Neuronal stem cell (in vitro differentiated cells): Measurements from ENCODE around the gene LRP1.

ENCODE experiments used
- DNase-seq: peaks from one replicate; pipeline ENCODE4 v3.0.0-alpha.2; 2013; ENCODE audit warnings: low spot score
- H2AFZ ChIP-seq: one replicate; pipeline ENCODE4 v1.6.1; 2013; ENCODE audit warnings: mild to moderate bottlenecking, low read length, inconsistent platforms
- H2AK5ac ChIP-seq: 2 replicates; pipeline ENCODE4 v1.6.1; 2013; ENCODE audit warnings: low read depth, mild to moderate bottlenecking, inconsistent platforms, low read length, moderate library complexity, mixed read lengths
- H2BK120ac ChIP-seq: 2 replicates; pipeline ENCODE4 v1.6.1; 2013; ENCODE audit warnings: low read depth, mild to moderate bottlenecking, inconsistent platforms, low read length, moderate library complexity, mixed read lengths
- H2BK12ac ChIP-seq: one replicate; pipeline ENCODE4 v1.6.1; 2013; ENCODE audit warnings: low read length, inconsistent platforms
- H2BK15ac ChIP-seq: 2 replicates; pipeline ENCODE4 v1.6.1; 2013; ENCODE audit warnings: mild to moderate bottlenecking, low read length, inconsistent platforms, mixed read lengths
- H2BK5ac ChIP-seq: one replicate; pipeline ENCODE4 v1.6.1; 2013; ENCODE audit warnings: inconsistent platforms, mild to moderate bottlenecking, low read length, moderate library complexity
- H3K14ac ChIP-seq: one replicate; pipeline ENCODE4 v1.6.1; 2013; ENCODE audit warnings: low read length, inconsistent platforms
- H3K18ac ChIP-seq: 2 replicates; pipeline ENCODE4 v1.6.1; 2013; ENCODE audit warnings: low read length, inconsistent platforms
- H3K23ac ChIP-seq: 2 replicates; pipeline ENCODE4 v1.6.1; 2013; ENCODE audit warnings: low read depth, mild to moderate bottlenecking, mixed read lengths, low read length, inconsistent platforms; ENCODE audit not compliant: poor library complexity
- H3K27ac ChIP-seq: replicated peaks from 3 replicates; pipeline ENCODE4 v1.5.1; 2013; ENCODE audit warnings: low read length, inconsistent platforms
- H3K27me3 ChIP-seq, 3 experiments: 2 replicates each; pipeline ENCODE4 v1.6.1; 2013; ENCODE audit warnings: low read length in 3 of 3, mild to moderate bottlenecking in 2 of 3, inconsistent platforms in 1 of 3, low read depth in 1 of 3, mixed read lengths in 1 of 3, moderate library complexity in 1 of 3; ENCODE audit not compliant: control insufficient read depth in 3 of 3, insufficient read depth in 3 of 3
- H3K36me3 ChIP-seq, 2 donors: replicated peaks in 1 of 2; 2 replicates each; pipeline ENCODE4 v1.6.1; 2013; ENCODE audit warnings: low read length in 2 of 2; ENCODE audit not compliant: control insufficient read depth in 2 of 2, insufficient read depth in 2 of 2
- H3K4ac ChIP-seq: 2 replicates; pipeline ENCODE4 v1.6.1; 2013; ENCODE audit warnings: inconsistent platforms, mild to moderate bottlenecking, low read length, moderate library complexity
- H3K4me1 ChIP-seq, 2 donors: 1 replicate in 1 of 2; 2 replicates in 1 of 2; pipeline ENCODE4 v1.6.1; 2013; ENCODE audit warnings: low read length in 2 of 2, low read depth in 1 of 2; ENCODE audit not compliant: control insufficient read depth in 2 of 2, insufficient read depth in 1 of 2
- H3K4me2 ChIP-seq: one replicate; pipeline ENCODE4 v1.6.1; 2013; ENCODE audit warnings: mild to moderate bottlenecking, low read length, inconsistent platforms; ENCODE audit not compliant: insufficient read depth, poor library complexity, severe bottlenecking
- H3K4me3 ChIP-seq, 2 donors: 2 replicates each; pipeline ENCODE4 v1.5.1; 2013; ENCODE audit warnings: low read length in 2 of 2, mild to moderate bottlenecking in 2 of 2, inconsistent platforms in 1 of 2, moderate library complexity in 1 of 2
- H3K79me1 ChIP-seq: one replicate; pipeline ENCODE4 v1.6.1; 2013; ENCODE audit warnings: low read depth, mild to moderate bottlenecking, inconsistent platforms, low read length, moderate library complexity
- H3K9ac ChIP-seq: one replicate; pipeline ENCODE4 v1.6.1; 2013; ENCODE audit warnings: mild to moderate bottlenecking, low read depth, low read length, inconsistent platforms; ENCODE audit not compliant: poor library complexity
- H3K9me3 ChIP-seq, 2 donors: replicated peaks in 1 of 2; 2 replicates each; pipeline versions ENCODE3 to v1.6.1; 2013; ENCODE audit warnings: low read length in 2 of 2, mild to moderate bottlenecking in 2 of 2, inconsistent platforms in 1 of 2, low read depth in 1 of 2, mixed read lengths in 1 of 2, moderate library complexity in 1 of 2; ENCODE audit not compliant: control insufficient read depth in 2 of 2, insufficient read depth in 1 of 2
- H4K8ac ChIP-seq: one replicate; pipeline ENCODE4 v1.6.1; 2013; ENCODE audit warnings: low read depth, mild to moderate bottlenecking, inconsistent platforms, low read length, moderate library complexity
- H4K91ac ChIP-seq: one replicate; pipeline ENCODE4 v1.6.1; 2013; ENCODE audit warnings: low read length, low read depth, mild to moderate bottlenecking, inconsistent platforms; ENCODE audit not compliant: poor library complexity
- WGBS, 2 donors: extraction: QIAGEN DNeasy Blood & Tissue Kit; methylation state at CpG; one replicate each; pipeline ENCODE4 v1.1.7; 2013; ENCODE audit warnings: missing lambda C conversion rate in 2 of 2, mixed read lengths in 1 of 2; ENCODE audit not compliant: insufficient read length in 2 of 2, insufficient replicate concordance in 1 of 2; ENCODE audit errors: extremely low coverage in 2 of 2; 5-methylcytosine and 5-hydroxymethylcytosine counted together

The LRP1 gene

GRCh38 chr12:57128519-57129247 lies 400 bp downstream of the LRP1 start:
- no peak for DNase-seq
- Histone ChIP-seq H3K4me3 (peak overlapping the region; percentile 82 to 92), H2BK15ac (peak overlapping the region; percentile 34), H3K18ac (peak overlapping the region; percentile 96), H3K36me3 (peaks cover 0 to 9% of the 10 kb centered on the region in 2 donors), H3K27ac (no peak overlapping the region), H3K23ac (no peak overlapping the region), H4K91ac (no peak overlapping the region), H3K79me1 (peaks cover 2% of the 10 kb centered on the region), H3K9me3 (peaks cover 0 to 2% of the 10 kb centered on the region in 2 donors), H2BK120ac (peak overlapping the region; percentile 82), H4K8ac (no peak overlapping the region), H3K27me3 (no peaks in the 10 kb centered on the region), H3K4ac (peak overlapping the region; percentile 70), H2AK5ac (peak overlapping the region; percentile 39), H3K4me1 (peaks cover 30 to 46% of the 10 kb centered on the region in 2 donors), H2AFZ (peak overlapping the region; percentile 98), H3K4me2 (peak overlapping the region; percentile 86), H2BK12ac (no peak overlapping the region), H2BK5ac (peak overlapping the region; percentile 95), H3K9ac (peak overlapping the region; percentile 87), H3K14ac (peak overlapping the region; percentile 32)
- WGBS, 2 donors: no CpG with 5 or more reads among the region's 35 CpGs

GRCh38 chr12:57129321-57129842 lies 1.1 kb downstream of the LRP1 start:
- H3K27ac ChIP-seq: no peak overlapping the region
- H3K18ac ChIP-seq: peak overlapping the region; percentile 96
- no CpG with 5 or more reads among the region's 12 CpGs for WGBS, 2 donors
- no peak overlapping the region for H2BK5ac ChIP-seq
- H2BK12ac ChIP-seq: no peak overlapping the region
- no peak overlapping the region for H3K23ac ChIP-seq
- no peak overlapping the region for H4K8ac ChIP-seq
- H3K27me3 ChIP-seq: no peaks in the 10 kb centered on the region
- peak overlapping the region; percentile 82 to 92 for H3K4me3 ChIP-seq
- no peak overlapping the region for H2BK15ac ChIP-seq
- H2AFZ ChIP-seq: no peak overlapping the region
- no peak overlapping the region for H4K91ac ChIP-seq
- peaks cover 0 to 9% of the 10 kb centered on the region in 2 donors for H3K36me3 ChIP-seq
- H2BK120ac ChIP-seq: no peak overlapping the region
- H3K14ac ChIP-seq: no peak overlapping the region
- H3K4ac ChIP-seq: no peak overlapping the region
- peak overlapping the region; percentile 39 for H2AK5ac ChIP-seq
- peaks cover 35 to 53% of the 10 kb centered on the region in 2 donors for H3K4me1 ChIP-seq
- H3K79me1 ChIP-seq: peaks cover 2% of the 10 kb centered on the region
- no peaks in the 10 kb centered on the region for H3K9me3 ChIP-seq
- DNase-seq: no peak
- peak overlapping the region; percentile 47 for H3K9ac ChIP-seq
- peak overlapping the region; percentile 86 for H3K4me2 ChIP-seq

GRCh38 chr12:57129889-57130288 lies 1.6 kb downstream of the LRP1 start:
- H3K9ac ChIP-seq: peak overlapping the region; percentile 47
- H3K4me2 ChIP-seq: peak overlapping the region; percentile 86
- no peak for DNase-seq
- no peak overlapping the region for H2BK12ac ChIP-seq
- no peaks in the 10 kb centered on the region for H3K27me3 ChIP-seq
- no peaks in the 10 kb centered on the region for H3K9me3 ChIP-seq
- H2AFZ ChIP-seq: no peak overlapping the region
- no peak overlapping the region for H2BK5ac ChIP-seq
- peak overlapping the region; percentile 82 to 92 for H3K4me3 ChIP-seq
- no peak overlapping the region for H2BK120ac ChIP-seq
- H3K79me1 ChIP-seq: peaks cover 2% of the 10 kb centered on the region
- no peak overlapping the region for H4K91ac ChIP-seq
- H3K18ac ChIP-seq: no peak overlapping the region
- H3K36me3 ChIP-seq: peaks cover 0 to 9% of the 10 kb centered on the region in 2 donors
- no peak overlapping the region for H2AK5ac ChIP-seq
- H2BK15ac ChIP-seq: no peak overlapping the region
- H3K23ac ChIP-seq: no peak overlapping the region
- peaks cover 36 to 54% of the 10 kb centered on the region in 2 donors for H3K4me1 ChIP-seq
- H4K8ac ChIP-seq: no peak overlapping the region
- no peak overlapping the region for H3K27ac ChIP-seq
- no peak overlapping the region for H3K4ac ChIP-seq
- no peak overlapping the region for H3K14ac ChIP-seq

- Histone ChIP-seq H2BK120ac (no peak overlapping the region), H3K4me2 (no peak overlapping the region), H3K18ac (no peak overlapping the region), H2AFZ (no peak overlapping the region), H3K4me1 (peaks cover 45 to 63% of the 10 kb centered on the region in 2 donors), H3K27me3 (no peaks in the 10 kb centered on the region), H3K36me3 (peaks cover 0 to 9% of the 10 kb centered on the region in 2 donors), H4K8ac (no peak overlapping the region), H2AK5ac (no peak overlapping the region), H3K14ac (no peak overlapping the region), H2BK5ac (no peak overlapping the region), H3K4ac (no peak overlapping the region), H3K9me3 (no peaks in the 10 kb centered on the region), H2BK15ac (no peak overlapping the region), H4K91ac (no peak overlapping the region), H3K27ac (no peak overlapping the region), H3K9ac (no peak overlapping the region), H3K23ac (no peak overlapping the region), H3K79me1 (peaks cover 2% of the 10 kb centered on the region), H3K4me3 (no peak overlapping the region), H2BK12ac (no peak overlapping the region)
- DNase-seq: no peak
- no CpG with 5 or more reads among the region's 2 CpGs for WGBS, 2 donors
Observed at GRCh38 chr12:57130941-57131340, 2.7 kb downstream of the LRP1 start.
